GM04503 (cell line): Measurements from ENCODE around the gene R3HDML.

Experiments used
- DNase-seq: peaks from one replicate; pipeline ENCODE4 v3.0.0-alpha.2; 2012; ENCODE audit warnings: low read depth

Gene R3HDML

DNA sequence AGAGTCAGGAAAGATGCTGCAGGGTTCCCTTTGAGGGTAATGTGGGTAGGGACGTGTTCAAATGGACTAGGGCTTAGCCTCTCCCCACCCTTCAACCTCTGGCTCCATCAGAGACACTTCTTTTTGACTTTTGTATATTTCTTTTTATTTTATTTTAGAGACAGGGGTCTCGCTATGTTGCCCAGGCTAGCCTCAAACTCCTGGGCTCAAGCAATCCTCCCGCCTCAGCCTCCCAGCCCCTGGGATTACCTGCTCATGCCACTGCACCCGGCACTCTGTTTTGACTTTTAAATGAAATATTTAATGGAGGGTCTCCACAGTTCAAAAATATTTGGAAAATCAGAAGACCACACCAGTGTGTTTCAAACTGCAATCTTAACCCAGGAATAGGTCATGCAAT is 27.2 kb downstream of the R3HDML start:
- no peak for DNase-seq

DNA sequence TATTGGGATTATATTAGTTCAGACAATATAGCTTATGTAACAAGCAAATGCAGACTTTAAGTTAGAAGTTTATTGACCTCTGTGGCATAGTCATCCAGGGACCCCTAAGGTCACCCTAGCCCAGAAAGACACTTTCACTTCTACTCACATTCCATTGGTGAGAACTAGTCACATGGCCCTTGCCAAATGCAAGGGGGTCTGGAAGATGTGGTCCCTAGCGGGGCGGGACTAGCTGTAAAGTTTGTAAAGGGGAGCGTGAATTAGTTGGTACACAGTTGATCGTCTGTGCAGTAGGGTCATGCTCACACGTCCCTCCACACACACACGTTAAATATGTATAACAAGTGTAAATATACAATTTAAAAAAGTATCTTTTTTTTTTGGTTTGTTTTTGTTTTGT is 27.9 kb downstream of the R3HDML start:
- DNase-seq, result no peak

DNA sequence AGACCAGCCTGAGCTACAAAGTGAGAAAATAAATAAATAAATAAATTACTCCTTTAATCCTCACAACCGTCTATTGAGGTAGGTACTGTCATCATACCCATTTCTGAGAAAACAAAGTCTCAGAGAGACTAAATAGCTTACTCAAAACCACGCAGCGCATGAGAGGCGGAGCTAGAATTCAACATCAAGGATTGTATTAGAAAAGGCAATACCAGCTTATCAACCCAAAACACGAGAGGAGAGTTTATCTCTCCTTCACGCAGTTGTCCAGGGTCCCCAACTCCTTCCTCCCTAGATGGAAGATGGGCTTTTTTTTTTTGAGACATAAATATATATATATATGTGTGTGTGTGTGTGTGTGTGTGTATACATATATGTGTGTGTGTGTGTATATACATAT is 30.9 kb downstream of the R3HDML start:
- no peak for DNase-seq

DNA sequence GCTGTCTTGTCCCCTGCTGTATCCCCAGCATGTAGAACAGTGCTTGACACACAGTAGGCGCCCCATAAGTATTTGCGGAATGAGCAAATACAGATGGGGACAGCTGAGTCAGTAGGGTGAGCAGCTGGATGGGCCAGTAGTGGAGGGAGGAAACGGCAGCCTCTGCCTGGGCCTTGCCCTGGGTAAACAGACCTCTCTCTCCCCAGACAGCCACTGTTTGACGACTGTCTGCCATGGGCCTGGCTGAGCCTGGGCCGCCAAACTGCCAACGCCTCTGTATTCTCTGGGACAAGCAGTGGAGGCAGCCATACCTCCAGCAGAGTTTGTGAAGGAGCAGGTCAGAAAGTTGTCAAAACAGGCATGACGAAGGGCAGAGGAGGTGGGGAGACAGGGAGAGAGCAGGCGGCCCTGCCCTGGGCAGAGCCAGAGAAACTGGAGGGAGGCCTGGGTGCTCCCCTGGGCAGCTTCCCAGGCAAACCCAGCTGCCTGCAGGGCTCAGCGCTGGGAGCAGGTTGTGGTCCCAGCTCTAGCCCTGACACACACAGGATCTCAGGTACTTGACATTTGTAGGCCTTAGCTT is 33.9 kb downstream of the R3HDML start:
- no peak for DNase-seq

DNA sequence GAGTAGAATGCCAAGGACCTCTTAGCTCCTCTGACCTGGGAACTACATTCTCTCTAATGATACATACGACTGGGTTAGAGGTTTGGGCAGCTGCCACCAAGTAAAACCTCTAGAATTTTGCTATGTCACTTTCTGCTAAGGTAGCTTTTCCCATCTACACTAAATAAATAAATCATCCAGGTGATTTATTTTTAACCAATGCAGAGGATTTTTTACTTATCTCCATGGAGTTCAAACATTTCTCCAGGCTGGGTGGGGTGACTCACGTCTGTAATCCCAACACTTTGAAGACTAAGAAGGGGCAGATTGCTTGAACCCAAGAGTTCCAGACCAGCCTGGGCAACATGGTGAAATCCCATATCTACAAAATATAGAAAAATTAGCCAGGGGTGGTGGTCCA is 45.8 kb downstream of the R3HDML start:
- no peak for DNase-seq

DNA sequence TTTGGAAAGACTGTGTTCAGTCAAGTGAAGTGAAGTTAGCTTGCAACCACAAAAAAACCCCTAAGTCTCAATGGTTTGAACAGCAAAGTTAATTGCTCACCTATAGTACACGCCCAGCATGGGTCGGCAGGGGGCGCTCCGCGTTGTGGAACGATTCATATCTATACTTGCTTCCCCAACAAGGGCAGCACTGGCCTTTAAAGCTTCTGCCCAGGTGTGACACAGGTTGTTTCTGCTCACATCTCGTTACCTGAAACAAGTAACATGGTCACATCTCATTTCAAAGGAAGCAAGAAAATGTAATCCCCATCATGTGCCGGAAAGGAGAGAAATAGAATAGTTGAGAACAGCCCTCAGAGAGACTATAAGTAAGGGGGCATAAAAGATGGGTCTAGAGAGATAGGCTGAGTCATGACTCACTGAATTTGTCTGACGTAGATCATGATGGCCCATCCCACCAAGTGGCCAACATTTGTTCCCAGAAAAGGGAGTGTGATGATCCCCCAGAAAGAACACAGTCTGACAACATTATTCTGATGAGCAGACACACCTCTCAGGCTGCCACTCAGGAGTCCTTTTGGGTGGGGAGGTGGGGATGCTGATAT is 47.7 kb downstream of the R3HDML start:
- no peak for DNase-seq

DNA sequence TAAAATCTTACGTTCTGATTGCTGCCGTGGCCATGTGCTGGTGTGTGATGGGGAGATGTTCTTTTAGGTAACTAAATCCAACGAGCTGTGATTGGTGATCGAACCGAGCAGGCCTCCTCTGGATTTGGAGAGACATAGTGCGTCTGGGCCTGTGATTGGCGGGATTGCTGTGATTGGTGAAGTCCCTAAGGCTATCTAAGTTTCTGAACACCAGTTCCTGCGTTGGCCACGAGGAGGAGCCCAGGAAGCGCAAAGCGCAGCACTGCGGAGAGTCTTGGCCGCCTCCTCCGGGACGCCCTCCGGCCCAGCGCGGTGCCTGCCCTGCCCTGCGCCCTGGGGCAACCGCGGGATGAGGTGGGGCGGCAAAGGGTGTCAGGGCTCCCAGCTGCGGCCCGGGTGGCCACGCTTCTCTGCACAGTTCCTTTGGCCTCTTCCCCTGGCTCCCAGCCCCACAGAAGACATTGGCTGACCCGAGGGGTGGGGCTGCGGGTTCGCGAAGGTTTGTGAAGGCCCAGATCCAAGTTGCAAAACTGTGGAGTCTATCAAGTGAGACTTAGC is 51.7 kb downstream of the R3HDML start:
- no peak for DNase-seq

DNA sequence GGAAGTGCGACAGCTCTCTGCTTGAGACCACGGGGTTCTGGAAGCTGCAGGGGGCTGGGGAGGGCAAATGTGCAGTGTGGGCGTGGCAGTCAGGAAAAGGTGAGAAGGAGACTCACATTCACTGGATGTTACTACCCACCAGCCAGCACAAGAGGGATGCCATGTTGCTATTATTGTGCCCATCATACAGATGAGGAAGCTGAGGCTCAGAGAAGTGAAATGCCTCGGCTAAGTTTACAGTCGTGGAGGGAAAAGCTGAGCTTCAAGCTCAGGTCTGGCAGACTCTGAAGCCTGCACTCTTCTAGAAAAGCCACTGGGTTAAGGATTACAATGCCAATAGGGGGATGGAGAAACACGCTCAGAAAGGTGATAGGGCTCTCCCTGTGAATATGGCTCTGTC is 53.0 kb downstream of the R3HDML start:
- no peak for DNase-seq

DNA sequence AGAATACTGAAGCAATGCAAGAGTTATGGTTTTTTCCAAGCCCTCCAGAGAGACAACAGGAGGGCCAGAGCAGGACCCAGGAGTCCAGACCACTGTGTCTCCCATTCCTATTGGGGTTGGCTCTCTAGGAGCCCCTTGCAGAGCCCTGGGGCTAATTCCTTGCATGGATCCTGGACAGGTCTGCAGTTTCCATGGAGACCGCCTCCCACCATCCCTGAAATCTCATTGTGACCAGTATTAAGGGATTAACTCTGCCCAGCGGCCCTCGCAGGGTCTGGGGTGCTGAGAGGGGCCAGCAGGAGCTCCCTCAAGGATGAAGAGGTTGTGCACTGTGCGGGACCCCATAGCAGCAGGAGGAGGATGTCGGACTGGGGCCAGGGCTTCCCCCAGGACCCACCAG is 53.4 kb downstream of the R3HDML start:
- DNase-seq, result no peak

DNA sequence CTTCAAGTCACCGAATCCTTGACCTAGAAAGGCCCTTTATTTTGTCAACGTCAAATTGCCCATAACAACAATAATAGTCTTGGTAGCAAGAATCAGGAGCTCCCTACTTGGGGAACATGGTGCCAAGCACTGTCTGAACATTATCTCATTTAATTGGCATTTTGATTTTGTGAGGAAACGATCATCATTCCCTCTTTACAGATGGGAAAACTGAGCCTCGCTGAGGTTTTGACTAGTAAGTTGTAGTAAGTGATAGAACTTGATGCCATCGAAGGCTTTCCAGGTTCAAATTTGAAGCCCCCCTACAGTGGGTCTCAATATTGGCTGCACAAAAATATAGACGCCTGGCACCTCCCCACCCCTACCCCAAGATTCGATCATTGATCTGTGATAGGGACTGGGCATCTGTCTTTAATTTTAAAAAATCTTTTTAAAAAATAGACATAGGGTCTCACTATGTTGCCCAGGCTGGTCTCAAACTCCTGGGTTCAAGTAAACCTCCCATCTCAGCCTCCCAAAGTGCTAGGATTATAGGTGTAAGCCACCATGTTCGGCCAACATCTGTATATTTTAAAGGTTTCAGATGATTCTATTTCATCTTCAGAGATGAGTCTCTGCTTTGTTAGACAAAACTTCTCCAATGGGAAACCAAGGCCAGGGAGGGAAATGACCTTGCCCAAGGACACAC is 55.4 kb downstream of the R3HDML start:
- no peak for DNase-seq

DNA sequence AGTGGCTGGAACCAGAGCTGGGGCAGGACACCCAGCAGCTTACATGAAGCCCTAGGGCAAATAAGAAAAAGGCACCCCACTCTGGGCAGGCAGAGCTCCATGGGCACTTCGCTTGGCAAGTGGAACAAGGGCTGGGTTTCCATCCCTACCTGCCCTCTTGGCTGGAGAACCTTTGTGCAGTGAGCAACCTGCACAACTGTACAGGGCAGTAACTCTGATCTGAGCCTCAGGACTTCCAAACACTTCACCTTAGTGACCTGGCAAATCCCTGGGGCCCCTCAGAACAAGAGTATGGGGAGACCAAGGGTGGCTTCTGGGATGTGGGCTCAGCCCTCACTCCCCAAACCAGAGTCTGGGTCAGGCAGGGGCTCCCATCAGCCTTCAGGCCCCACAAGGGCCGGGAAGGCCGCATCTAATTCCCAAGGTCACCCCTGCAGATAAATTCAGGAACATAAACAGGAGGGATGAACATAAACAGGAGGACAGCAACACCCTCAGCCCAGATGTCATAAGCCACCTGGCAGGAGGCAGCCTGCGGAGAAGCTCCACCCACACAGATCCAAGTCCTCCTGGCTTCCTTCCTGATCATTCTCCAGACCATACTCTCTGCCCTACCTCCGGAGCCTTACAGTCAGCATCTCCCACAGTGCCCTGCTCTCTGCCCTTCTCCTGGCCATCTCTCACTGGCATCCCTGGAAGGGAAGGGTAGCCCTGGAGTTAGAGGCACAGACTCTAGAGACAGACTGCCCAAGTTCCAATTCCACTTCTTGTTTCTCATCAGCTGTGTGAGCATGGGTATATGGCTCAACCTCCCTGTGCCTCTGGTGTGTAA is 56.1 kb downstream of the R3HDML start:
- DNase-seq, result no peak

DNA sequence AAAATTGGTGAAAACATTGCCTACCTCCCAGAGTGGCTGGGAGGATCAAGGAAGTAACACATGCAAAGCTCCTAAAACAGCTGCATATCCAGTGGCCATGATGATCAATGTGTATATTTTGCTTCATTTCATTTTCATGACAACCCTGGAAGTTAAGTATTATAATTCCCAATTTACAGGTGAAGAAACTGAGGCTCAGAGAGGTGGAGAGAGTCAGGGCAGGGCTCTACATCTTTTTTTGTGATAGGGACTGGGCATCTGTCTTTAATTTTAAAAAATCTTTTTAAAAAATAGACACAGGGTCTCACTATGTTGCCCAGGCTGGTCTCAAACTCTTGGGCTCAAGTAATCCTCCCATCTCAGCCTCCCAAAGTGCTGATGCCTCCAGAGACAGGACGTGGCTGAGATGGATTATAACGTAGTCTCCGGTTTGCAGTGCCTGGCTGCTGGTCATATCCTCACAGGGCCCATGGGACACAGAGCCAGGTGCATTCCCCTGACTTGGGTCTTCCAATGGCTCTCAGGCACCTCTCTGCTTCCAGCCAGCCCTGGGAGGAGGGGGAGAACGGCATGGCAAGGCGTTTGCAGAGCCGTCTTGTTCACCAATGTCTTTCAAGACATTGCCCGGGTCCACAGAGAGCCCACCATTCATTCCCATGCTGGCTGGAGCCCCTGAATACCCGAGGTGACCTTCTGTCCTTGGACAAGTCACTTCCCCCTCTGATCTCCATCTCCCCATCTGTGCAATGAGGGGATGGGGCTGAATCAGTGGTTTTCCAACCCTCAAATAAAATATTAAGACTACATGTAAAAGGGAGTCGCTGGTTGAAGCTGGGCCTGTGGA is 57.0 kb downstream of the R3HDML start:
- no peak for DNase-seq

DNA sequence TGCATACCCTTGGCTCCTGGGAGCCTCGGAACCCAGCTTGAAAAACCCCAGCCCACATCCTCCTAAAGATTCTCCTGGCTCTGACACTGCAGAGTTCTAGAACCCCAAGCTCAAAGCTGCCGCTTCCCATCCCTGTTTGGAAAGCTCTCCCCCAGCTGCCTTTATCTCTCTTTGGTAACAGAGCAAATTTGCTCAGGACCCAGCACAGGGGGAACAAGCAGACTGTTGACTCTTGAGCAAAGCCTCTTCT is 57.5 kb downstream of the R3HDML start:
- DNase-seq, result no peak

DNA sequence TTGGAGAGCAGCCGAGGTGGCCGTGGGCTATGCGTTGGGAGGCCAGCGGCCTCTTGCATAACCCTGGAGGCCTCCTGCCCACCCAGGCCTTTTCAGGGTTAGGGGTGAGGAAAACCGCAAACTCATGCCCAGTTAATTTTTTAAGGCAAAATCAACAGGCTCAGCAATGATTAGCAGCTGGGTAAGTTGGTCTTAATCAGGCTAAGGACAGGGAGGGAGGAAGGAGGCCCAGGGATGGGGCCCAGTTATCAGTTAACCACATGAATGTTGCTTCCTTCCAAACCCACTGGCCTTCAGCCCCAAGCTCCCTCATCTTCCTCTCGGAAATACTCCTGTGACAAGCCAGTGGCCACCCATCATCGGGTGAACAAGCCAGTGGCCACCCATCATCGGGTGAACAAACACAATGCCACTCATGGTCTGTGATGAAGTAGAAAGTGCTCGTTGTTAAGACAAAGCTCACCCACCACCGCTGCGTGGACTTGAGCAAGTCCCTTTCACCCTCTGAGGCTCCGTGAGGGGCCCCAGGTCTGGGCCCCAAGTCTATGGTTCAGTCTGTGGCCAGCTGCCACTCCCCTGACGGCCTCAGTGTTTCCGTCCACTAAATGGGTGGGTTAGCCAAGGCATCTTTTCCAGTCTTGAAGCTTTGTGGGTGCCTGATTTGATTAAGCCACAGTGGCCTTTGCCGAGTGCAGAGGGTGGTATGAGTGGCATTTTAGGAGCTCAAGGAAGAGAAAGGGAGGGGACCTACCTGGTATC is 58.0 kb downstream of the R3HDML start:
- DNase-seq, result no peak

DNA sequence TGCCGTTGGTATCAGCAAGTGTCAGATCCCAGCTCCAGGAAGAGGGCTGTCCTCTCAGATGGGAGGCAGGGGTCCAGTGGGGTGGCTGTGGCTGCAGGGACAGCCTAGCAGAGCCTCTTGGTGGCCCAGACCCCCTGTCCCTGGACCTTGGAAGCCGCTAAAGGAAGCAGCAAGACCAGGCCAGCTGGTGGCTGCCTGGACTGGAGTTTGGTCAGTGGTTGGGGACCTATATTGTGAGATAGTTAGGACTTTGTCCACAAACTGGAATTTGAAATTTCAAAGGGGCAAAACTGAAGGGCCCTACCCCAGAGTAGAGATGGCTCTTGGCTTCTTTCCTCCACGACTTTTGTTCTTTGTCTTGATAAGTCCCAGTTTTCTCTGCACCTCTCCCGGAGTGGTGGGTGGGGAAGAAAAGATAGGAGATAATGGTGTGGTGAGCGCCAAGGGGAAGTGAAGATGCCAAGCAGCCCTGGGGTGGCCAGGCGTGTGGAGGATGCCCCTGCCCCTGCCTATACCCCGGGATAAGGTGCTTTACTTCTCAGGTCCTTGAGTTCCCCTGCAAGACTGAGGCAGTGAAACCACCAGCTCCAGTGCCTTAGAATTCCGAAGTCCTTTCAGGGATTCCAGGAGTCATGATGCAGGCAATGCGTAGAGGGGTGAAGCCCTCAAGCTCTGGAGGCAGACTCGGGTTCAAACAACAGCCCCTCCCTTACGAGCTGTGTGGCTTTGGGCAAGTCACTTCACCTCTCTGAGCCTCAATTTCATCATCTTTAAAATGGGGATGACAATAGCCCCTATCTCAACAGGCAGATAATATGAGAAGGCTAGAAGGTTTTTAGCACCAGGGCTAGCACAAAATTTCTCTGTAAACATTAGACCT is 58.9 kb downstream of the R3HDML start:
- DNase-seq, result no peak

DNA sequence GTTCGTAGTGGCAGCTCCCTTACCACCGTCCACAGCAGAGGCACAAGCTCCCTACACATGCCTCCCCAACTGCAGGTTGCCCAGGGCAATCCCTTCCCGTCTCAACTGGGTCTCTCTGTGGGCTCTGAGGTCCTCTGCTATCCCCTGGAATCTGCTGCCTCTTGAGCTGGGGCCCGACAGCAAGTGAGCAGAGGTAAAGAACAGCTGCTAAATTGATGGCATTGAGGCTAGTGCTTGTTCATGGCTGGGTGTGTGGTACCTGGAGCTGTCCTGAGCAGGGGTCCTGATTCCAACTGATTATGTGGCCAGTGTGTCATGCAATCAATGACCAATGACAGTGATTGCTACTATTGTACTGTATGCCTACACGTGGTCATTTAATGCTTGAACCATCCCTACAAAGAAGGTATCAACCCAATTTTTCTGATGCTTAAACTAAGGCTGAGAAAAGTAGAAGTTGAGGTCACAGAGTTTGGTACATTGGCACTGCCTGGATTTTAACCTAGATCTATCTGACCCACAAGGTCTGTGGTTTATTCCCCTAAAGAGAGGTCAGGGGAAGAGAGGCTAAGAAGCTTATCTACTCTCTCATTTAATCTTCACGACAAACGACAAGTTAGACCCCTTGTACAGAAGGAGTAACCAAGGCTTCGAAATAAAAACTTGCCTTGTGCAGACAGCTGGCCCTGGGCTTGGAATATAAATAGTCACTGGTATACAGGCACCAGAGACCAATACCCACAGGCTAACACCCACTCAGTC is 59.7 kb downstream of the R3HDML start:
- no peak for DNase-seq

DNA sequence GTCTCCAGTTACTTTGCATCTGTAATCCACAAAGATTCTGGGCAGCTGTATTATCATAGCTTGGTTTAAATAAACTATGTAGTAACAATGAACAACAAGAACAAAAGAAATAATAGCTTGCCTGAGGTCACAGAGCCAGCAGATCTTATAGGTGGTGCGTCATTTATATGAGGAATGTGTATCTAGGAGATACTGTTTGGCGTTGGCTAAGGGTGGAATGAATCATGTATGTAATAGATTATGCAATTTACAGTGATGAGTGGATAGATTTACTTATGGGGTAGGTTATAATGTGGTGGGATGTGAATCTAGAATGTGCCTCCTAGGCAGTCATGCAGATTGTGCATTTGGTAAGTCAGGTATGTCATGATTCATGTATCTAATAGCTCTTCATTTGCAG is 61.5 kb downstream of the R3HDML start:
- no peak for DNase-seq

DNA sequence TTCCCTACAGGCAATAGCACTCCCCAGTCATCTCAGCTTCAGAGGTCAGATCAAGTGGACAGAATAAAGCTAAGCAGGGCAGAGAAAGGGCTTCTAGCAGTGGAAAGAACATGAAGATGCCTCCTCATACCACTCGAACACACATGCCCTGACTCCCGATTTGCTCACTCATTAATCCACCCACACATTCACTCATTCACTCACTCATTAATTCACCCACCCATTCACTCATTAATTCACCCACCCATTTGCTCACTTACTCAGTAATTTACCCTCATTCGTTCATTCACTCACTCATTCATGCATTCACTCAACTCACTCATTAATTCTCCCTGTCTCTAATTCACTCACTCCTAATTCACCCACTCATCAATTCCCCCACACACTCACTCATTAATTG is 62.6 kb downstream of the R3HDML start:
- DNase-seq, result no peak

DNA sequence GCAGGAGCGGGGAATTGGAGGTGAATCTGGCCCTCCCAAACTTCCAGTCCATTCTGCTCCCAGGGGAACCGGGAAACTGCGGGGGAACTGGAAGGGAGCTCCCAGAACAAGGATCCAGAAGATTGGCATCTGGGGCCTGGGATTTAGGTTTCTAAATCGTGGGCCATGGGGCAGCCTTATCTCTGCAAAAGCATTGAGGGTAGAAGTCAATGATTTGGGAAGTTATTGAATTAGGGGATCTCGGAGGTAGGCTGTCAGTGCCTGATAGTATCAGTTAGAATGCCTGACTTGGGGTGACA is 63.8 kb downstream of the R3HDML start:
- DNase-seq, result no peak
